HCT116 (cell line): ENCODE data around the gene LCN6. TPM values are rescaled to one million over a fixed set of nuclear protein-coding genes. Genes with fewer than 3 reads are reported as not detected.

Source experiments
- ATAC-seq: fragments of 200-7000 bp; cut with Tn5 transposase; 2 replicates; pipeline ENCODE4 v1.9.1; 2020; ENCODE audit warnings: mild to moderate bottlenecking, moderate library complexity
- BruUV-seq: library from RNA; stranded (reverse); fragments of 400-500 nt; replicated peaks from 2 replicates; lab custom pipeline; 2021; lab: Mats Ljungman, UMichigan
- CTCF ChIA-PET: fragments of 300-600 bp; sonication (Branson Sonifier 250); formaldehyde crosslinking; loops from one replicate; lab custom pipeline; 2021; ENCODE audit warnings: antibody characterized with exemption; lab: Charles Lee
- POLR2A ChIA-PET: fragments of 300-600, 350-600 bp; sonication (Branson Sonifier 250); formaldehyde crosslinking; loops from one replicate; lab custom pipeline; 2021; ENCODE audit warnings: antibody characterized with exemption; lab: Charles Lee
- RAD21 ChIA-PET, 2 experiments: fragments of 300-600 bp; sonication (Branson Sonifier 250); formaldehyde crosslinking; loops; one replicate each; lab custom pipeline; 2023; ENCODE audit warnings: low total read pairs in 2 of 2; ENCODE audit not compliant: uncharacterized antibody in 2 of 2, unreplicated experiment in 2 of 2, low non-redundant PET in 1 of 2; lab: Charles Lee
- DNase-seq: peaks from one replicate; pipeline ENCODE4 v3.0.0-alpha.2; 2010; ENCODE audit warnings: low read depth, low spot score
- H2AFZ ChIP-seq: fragments of 200-600 bp; shearing (Covaris generic), sonication (generic); 2 replicates; pipeline ENCODE4 v1.6.1; 2017; ENCODE audit warnings: low read depth, mixed run types, mixed read lengths, antibody characterized with exemption, low read length; ENCODE audit not compliant: poor library complexity, severe bottlenecking
- H3K27ac ChIP-seq: 2 replicates; pipeline ENCODE4 v1.5.1; 2012; ENCODE audit warnings: low read depth, low read length
- H3K27me3 ChIP-seq: fragments of 200-600 bp; sonication (generic); 2 replicates; pipeline ENCODE4 v1.6.1; 2016; ENCODE audit warnings: mixed run types, low read length, mixed read lengths; ENCODE audit not compliant: insufficient read depth
- H3K36me3 ChIP-seq, 2 experiments: fragments of 200-500 bp in 1 of 2; fragments of 200-600 bp in 1 of 2; sonication (Bioruptor generic) in 1 of 2; sonication (generic) in 1 of 2; 2 replicates each; pipeline versions ENCODE4 v1.5.1 to v1.6.1; 2014 to 2016; ENCODE audit warnings: low read length in 2 of 2, inconsistent platforms in 1 of 2, mixed read lengths in 1 of 2, mixed run types in 1 of 2; ENCODE audit not compliant: insufficient read depth in 2 of 2, control insufficient read depth in 1 of 2
- H3K4me1 ChIP-seq, 2 experiments: fragments of 200-600 bp in 1 of 2; sonication (generic) in 1 of 2; 2 replicates each; pipeline versions ENCODE4 v1.5.1 to v1.6.1; 2012 to 2017; ENCODE audit warnings: low read length in 2 of 2, inconsistent platforms in 1 of 2, mild to moderate bottlenecking in 1 of 2, mixed read lengths in 1 of 2, mixed run types in 1 of 2, moderate library complexity in 1 of 2; ENCODE audit not compliant: insufficient read depth in 2 of 2, control insufficient read depth in 1 of 2
- H3K4me2 ChIP-seq: fragments of 200-600 bp; sonication (generic); 2 replicates; pipeline ENCODE4 v1.6.1; 2017; ENCODE audit warnings: mixed run types, low read length, mixed read lengths
- H3K4me3 ChIP-seq, 2 experiments: fragments of 200-600 bp in 1 of 2; sonication (generic) in 1 of 2; replicated peaks in 1 of 2; 2 replicates each; pipeline ENCODE4 v1.5.1; 2011 to 2016; ENCODE audit warnings: low read length in 2 of 2, control low read depth in 1 of 2, low read depth in 1 of 2, mild to moderate bottlenecking in 1 of 2, mixed read lengths in 1 of 2, mixed run types in 1 of 2
- H3K79me2 ChIP-seq: fragments of 200-600 bp; sonication (generic); 2 replicates; pipeline ENCODE4 v1.6.1; 2017; ENCODE audit warnings: mild to moderate bottlenecking, mixed run types, low read length, moderate library complexity, mixed read lengths; ENCODE audit not compliant: insufficient read depth
- H3K9ac ChIP-seq: fragments of 200-600 bp; sonication (generic); 2 replicates; pipeline ENCODE4 v1.6.1; 2016; ENCODE audit warnings: low read length, mixed read lengths
- H3K9me2 ChIP-seq: fragments of 200-600 bp; sonication (generic), shearing (Covaris generic); 2 replicates; pipeline ENCODE4 v1.6.1; 2017; ENCODE audit warnings: mixed run types, mild to moderate bottlenecking, moderate library complexity; ENCODE audit not compliant: insufficient read depth
- H3K9me3 ChIP-seq, 2 experiments: fragments of 200-500 bp in 1 of 2; fragments of 200-600 bp in 1 of 2; sonication (Bioruptor generic) in 1 of 2; sonication (generic) in 1 of 2; 2 replicates each; pipeline ENCODE4 v1.6.1; 2014 to 2017; ENCODE audit warnings: low read length in 2 of 2, mixed read lengths in 2 of 2, inconsistent platforms in 1 of 2, low read depth in 1 of 2, mild to moderate bottlenecking in 1 of 2, mixed run types in 1 of 2, moderate library complexity in 1 of 2; ENCODE audit not compliant: control insufficient read depth in 1 of 2, insufficient read depth in 1 of 2
- H4K20me1 ChIP-seq: fragments of 200-600 bp; sonication (generic), shearing (Covaris generic); 2 replicates; pipeline ENCODE4 v1.6.1; 2017; ENCODE audit warnings: mixed run types, mild to moderate bottlenecking, moderate library complexity; ENCODE audit not compliant: insufficient read depth
- CBX3 ChIP-seq: IDR thresholded peaks from 2 replicates; pipeline ENCODE4 v1.6.1; 2012; ENCODE audit warnings: low read depth
- EGR1 ChIP-seq: IDR thresholded peaks from 2 replicates; pipeline ENCODE4 v1.6.1; 2012; ENCODE audit warnings: low read depth
- ELF1 ChIP-seq: IDR thresholded peaks from 2 replicates; pipeline ENCODE4 v1.6.1; 2012; ENCODE audit warnings: low read depth, borderline replicate concordance
- JUND ChIP-seq: IDR thresholded peaks from 2 replicates; pipeline ENCODE4 v1.6.1; 2012
- POLR2A ChIP-seq: IDR thresholded peaks from 2 replicates; pipeline ENCODE4 v1.7.0; 2011; ENCODE audit warnings: borderline replicate concordance; ENCODE audit not compliant: insufficient read depth, insufficient read length; ENCODE audit errors: extremely low read depth
- POLR2AphosphoS5 ChIP-seq: IDR thresholded peaks from 2 replicates; pipeline ENCODE4 v1.6.1; 2011; ENCODE audit warnings: mild to moderate bottlenecking, low read depth, low read length, moderate library complexity
- RAD21 ChIP-seq: IDR thresholded peaks from 2 replicates; pipeline ENCODE4 v1.6.1; 2012; ENCODE audit warnings: low read depth, mild to moderate bottlenecking
- SIN3A ChIP-seq: IDR thresholded peaks from 2 replicates; pipeline ENCODE4 v1.6.1; 2012; ENCODE audit warnings: low read depth
- SRF ChIP-seq: IDR thresholded peaks from 2 replicates; pipeline ENCODE4 v1.6.1; 2012; ENCODE audit warnings: low read depth
- TCF7L2 ChIP-seq: IDR thresholded peaks from 2 replicates; pipeline ENCODE4 v1.7.0; 2011; ENCODE audit warnings: borderline replicate concordance, inconsistent platforms; ENCODE audit not compliant: insufficient read depth, insufficient read length; ENCODE audit errors: extremely low read depth
- ZFX ChIP-seq: fragments of 450-650 bp; IDR thresholded peaks from 2 replicates; pipeline ENCODE4 v1.6.1; 2017
- ZNF274 ChIP-seq: fragments of 200-500 bp; sonication (Bioruptor generic); IDR thresholded peaks from 2 replicates; pipeline ENCODE4 v1.6.1; 2014; ENCODE audit warnings: mild to moderate bottlenecking, low read depth, low read length, inconsistent platforms
- intact Hi-C: fragments of 100-400 bp; cut with micrococcal nuclease; formaldehyde crosslinking; loops from 2 replicates; pipeline ENCODE4 v1.10.0; 2022
- total RNA-seq: library from RNA; stranded (reverse); gene quantifications from one replicate; pipeline ENCODE4 v1.2.1, GENCODE V29; 2021; ENCODE audit not compliant: unreplicated experiment
- TF ChIP-seq, protein P1 (sequence below): IDR thresholded peaks from 2 replicates; pipeline ENCODE4 v1.6.1; 2011; ENCODE audit warnings: mild to moderate bottlenecking, low read length, moderate library complexity; ENCODE audit not compliant: insufficient replicate concordance; ENCODE audit errors: extremely low read depth
- TF ChIP-seq, protein P2 (sequence below): IDR thresholded peaks from 2 replicates; pipeline ENCODE4 v1.6.1; 2012

Gene LCN6
- total RNA-seq, 1 experiment from 2014 or later, result not detected

DNA sequence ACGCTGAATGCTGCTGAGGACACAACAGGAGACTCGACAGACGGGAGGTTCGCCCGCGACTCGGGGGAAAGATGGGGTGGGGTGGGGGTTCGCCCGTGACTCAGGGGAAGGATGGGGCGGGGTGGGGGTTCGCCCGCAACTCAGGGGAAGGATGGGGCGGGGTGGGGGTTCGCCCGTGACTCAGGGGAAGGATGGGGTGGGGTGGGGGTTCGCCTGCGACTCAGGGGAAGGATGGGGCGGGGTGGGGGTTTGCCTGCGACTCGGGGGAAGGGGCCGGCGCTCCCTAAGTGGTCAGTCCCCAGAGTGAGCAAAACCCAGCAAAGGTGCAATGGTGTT is 2.2 kb downstream of the LCN6 start:
- Histone ChIP-seq H3K4me1 (no peaks in the 10 kb centered on the region), H3K9me2 (no peaks in the 10 kb centered on the region), H3K9me3 (peaks cover 0 to under 1% of the 10 kb centered on the region in 2 experiments; a peak in 2 of 4 replicates), H3K79me2 (no peaks in the 10 kb centered on the region)
- CTCF ChIA-PET, result no interaction called here
- no peak for ATAC-seq
- TF ChIP-seq ELF1 (no peak), TCF7L2 (no peak), SRF (no peak), SIN3A (no peak), JUND (no peak), CBX3 (no peak), RAD21 (no peak), EGR1 (no peak), ZNF274 (no peak), POLR2AphosphoS5 (no peak), ZFX (no peak), POLR2A (no peak)
- TF ChIP-seq, protein P1, sequence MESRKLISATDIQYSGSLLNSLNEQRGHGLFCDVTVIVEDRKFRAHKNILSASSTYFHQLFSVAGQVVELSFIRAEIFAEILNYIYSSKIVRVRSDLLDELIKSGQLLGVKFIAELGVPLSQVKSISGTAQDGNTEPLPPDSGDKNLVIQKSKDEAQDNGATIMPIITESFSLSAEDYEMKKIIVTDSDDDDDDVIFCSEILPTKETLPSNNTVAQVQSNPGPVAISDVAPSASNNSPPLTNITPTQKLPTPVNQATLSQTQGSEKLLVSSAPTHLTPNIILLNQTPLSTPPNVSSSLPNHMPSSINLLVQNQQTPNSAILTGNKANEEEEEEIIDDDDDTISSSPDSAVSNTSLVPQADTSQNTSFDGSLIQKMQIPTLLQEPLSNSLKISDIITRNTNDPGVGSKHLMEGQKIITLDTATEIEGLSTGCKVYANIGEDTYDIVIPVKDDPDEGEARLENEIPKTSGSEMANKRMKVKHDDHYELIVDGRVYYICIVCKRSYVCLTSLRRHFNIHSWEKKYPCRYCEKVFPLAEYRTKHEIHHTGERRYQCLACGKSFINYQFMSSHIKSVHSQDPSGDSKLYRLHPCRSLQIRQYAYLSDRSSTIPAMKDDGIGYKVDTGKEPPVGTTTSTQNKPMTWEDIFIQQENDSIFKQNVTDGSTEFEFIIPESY, result no peak
- TF ChIP-seq, protein P2, sequence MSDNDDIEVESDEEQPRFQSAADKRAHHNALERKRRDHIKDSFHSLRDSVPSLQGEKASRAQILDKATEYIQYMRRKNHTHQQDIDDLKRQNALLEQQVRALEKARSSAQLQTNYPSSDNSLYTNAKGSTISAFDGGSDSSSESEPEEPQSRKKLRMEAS, result no peak
- TF ChIP-seq, all 23 proteins: peak for 0
- Histone ChIP-seq H4K20me1 (no peaks in the 10 kb centered on the region), H3K36me3 (no peaks in the 10 kb centered on the region), H3K27me3 (no peaks in the 10 kb centered on the region), H3K9ac (no peak overlapping the region), H3K27ac (no peak overlapping the region), H3K4me3 (no peak overlapping the region), H2AFZ (no peak overlapping the region), H3K4me2 (no peak overlapping the region)
- POLR2A ChIA-PET, result no interaction called here
- BruUV-seq, result no TSS peak
- RAD21 ChIA-PET, result no interaction called here
- no peak for DNase-seq
- intact Hi-C loops, result no loop called here
